Sigmoid colon (tissue), 4 donors: ENCODE data around the gene EEA1.

Experiments used
- CTCF ChIP-seq, 4 experiments: fragments of 450-650 bp in 3 of 4; fragments of 200-600 bp in 1 of 4; IDR thresholded peaks; one replicate each; pipeline ENCODE4 v1.5.1; 2016 to 2019; ENCODE audit warnings: antibody characterized with exemption in 4 of 4, mild to moderate bottlenecking in 3 of 4, moderate library complexity in 2 of 4
- EP300 ChIP-seq, 4 donors: sonication (generic); formaldehyde crosslinking; IDR thresholded peaks; one replicate each; pipeline ENCODE4 v1.6.1; 2017; ENCODE audit warnings: antibody characterized with exemption in 4 of 4
- POLR2A ChIP-seq, 2 donors: fragments of 450-650 bp; IDR thresholded peaks; one replicate each; pipeline ENCODE4 v1.6.1; 2016; ENCODE audit warnings: antibody characterized with exemption in 2 of 2, mild to moderate bottlenecking in 2 of 2, moderate library complexity in 2 of 2
- POLR2AphosphoS5 ChIP-seq, 4 donors: sonication (generic); formaldehyde crosslinking; IDR thresholded peaks; one replicate each; pipeline ENCODE4 v1.6.1; 2017; ENCODE audit warnings: antibody characterized with exemption in 4 of 4

GRCh38 chr12:92942905-92943304 is 13.8 kb upstream of the EEA1 start:
- no peak for TF ChIP-seq CTCF (IDR thresholded peaks at IDR 0.05)
- TF ChIP-seq POLR2AphosphoS5 (IDR thresholded peaks at IDR 0.05) = no peak
- TF ChIP-seq POLR2A (IDR thresholded peaks at IDR 0.05) = no peak
- TF ChIP-seq EP300 (IDR thresholded peaks at IDR 0.05) = no peak
